A549 (cell line): Measurements from ENCODE around the gene SMG1.
"Not testable (repeated sequence)": the region's sequence is repeated elsewhere in the genome, so short reads cannot be mapped to it uniquely, and the experiment has no call there.

Experiments
- BHLHE40 ChIP-seq: IDR thresholded peaks from 2 replicates; pipeline ENCODE4 v1.6.1; 2012; ENCODE audit warnings: low read depth, low read length, inconsistent platforms
- EP300 ChIP-seq, 2 experiments: fragments of >200 bp; sonication (Bioruptor Twin); formaldehyde crosslinking; IDR thresholded peaks; 2 replicates in 1 of 2; 3 replicates in 1 of 2; pipeline ENCODE4 v1.6.1; 2016 to 2017
- FOSL2 ChIP-seq, 2 experiments: fragments of 450-650 bp in 1 of 2; fragments of >200 bp in 1 of 2; sonication (Bioruptor Twin) in 1 of 2; formaldehyde crosslinking; IDR thresholded peaks; 2 replicates each; pipeline versions ENCODE4 v1.5.0 to v1.6.1; 2016 to 2020; ENCODE audit warnings: mild to moderate bottlenecking in 1 of 2, moderate library complexity in 1 of 2
- POLR2A ChIP-seq: IDR thresholded peaks from 2 replicates; pipeline ENCODE4 v1.6.1; 2012; ENCODE audit warnings: mild to moderate bottlenecking, low read length
- POLR2AphosphoS2 ChIP-seq: conservative IDR thresholded peaks from 2 replicates; pipeline ENCODE4 v1.6.1; 2012; ENCODE audit warnings: low read length, improper control_type of control experiment, inconsistent platforms
- ZFP36 ChIP-seq: fragments of 450-650 bp; IDR thresholded peaks from 2 replicates; pipeline ENCODE4 v1.6.1; 2014; ENCODE audit warnings: borderline replicate concordance; ENCODE audit not compliant: partially characterized antibody
- ZNF302 ChIP-seq: fragments of 250-450 bp; sonication (Bioruptor Pico); IDR thresholded peaks from 2 replicates; pipeline ENCODE4 v1.9.0; 2021; ENCODE audit warnings: inconsistent platforms, mild to moderate bottlenecking, moderate library complexity
- TF ChIP-seq, protein P1 (sequence below): IDR thresholded peaks from 2 replicates; pipeline ENCODE4 v1.6.1; 2012
- TF ChIP-seq, protein P2 (sequence below): fragments of >200 bp; sonication (Bioruptor Twin); formaldehyde crosslinking; IDR thresholded peaks from 3 replicates; pipeline ENCODE4 v1.5.1; 2016

DNA sequence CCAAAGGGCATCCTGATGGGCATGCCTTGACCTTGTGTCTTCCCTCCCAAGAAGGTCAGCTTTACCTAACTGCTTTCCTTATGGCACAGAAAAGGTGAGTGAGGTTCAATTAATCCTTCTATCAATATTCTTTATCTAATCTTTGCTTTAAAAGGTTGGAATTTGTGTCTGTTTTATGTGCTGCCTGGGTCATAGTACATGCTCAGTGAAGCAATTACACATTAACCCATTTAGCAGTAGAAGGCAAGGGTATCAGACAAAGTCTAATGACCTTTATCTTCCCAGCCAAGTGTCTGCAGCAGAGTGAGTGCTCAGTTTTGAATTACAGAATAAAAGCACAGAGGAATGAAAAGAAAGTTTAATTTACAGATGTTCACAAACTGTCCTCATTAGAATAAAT lies 63.3 kb downstream of the SMG1 start:
- TF ChIP-seq EP300 (IDR thresholded peaks at IDR 0.05); POLR2AphosphoS2; ZNF302 (CRISPR knock-in tag); POLR2A; ZFP36; FOSL2 (IDR thresholded peaks at IDR 0.05); FOSL2 (CRISPR knock-in tag; IDR thresholded peaks at IDR 0.05); BHLHE40: not testable (repeated sequence)
- TF ChIP-seq, protein P1, sequence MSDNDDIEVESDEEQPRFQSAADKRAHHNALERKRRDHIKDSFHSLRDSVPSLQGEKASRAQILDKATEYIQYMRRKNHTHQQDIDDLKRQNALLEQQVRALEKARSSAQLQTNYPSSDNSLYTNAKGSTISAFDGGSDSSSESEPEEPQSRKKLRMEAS = not testable (repeated sequence)
- TF ChIP-seq, protein P2, sequence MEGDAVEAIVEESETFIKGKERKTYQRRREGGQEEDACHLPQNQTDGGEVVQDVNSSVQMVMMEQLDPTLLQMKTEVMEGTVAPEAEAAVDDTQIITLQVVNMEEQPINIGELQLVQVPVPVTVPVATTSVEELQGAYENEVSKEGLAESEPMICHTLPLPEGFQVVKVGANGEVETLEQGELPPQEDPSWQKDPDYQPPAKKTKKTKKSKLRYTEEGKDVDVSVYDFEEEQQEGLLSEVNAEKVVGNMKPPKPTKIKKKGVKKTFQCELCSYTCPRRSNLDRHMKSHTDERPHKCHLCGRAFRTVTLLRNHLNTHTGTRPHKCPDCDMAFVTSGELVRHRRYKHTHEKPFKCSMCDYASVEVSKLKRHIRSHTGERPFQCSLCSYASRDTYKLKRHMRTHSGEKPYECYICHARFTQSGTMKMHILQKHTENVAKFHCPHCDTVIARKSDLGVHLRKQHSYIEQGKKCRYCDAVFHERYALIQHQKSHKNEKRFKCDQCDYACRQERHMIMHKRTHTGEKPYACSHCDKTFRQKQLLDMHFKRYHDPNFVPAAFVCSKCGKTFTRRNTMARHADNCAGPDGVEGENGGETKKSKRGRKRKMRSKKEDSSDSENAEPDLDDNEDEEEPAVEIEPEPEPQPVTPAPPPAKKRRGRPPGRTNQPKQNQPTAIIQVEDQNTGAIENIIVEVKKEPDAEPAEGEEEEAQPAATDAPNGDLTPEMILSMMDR = not testable (repeated sequence)
